Subcutaneous abdominal adipose tissue (tissue), 5 donors: ENCODE data around the gene KAT6B.

Source experiments
- H3K27ac ChIP-seq: one replicate; pipeline ENCODE4 v1.7.0; 2013; ENCODE audit warnings: low read depth, mild to moderate bottlenecking, inconsistent platforms, low read length, moderate library complexity
- H3K27me3 ChIP-seq, 5 donors: one replicate each; pipeline ENCODE4 v1.7.0; 2013; ENCODE audit warnings: low read length in 5 of 5, inconsistent platforms in 1 of 5; ENCODE audit not compliant: control insufficient read depth in 5 of 5, insufficient read depth in 4 of 5
- H3K36me3 ChIP-seq, 5 donors: one replicate each; pipeline ENCODE4 v1.7.0; 2013; ENCODE audit warnings: low read length in 5 of 5; ENCODE audit not compliant: control insufficient read depth in 5 of 5, insufficient read depth in 5 of 5
- H3K4me1 ChIP-seq, 5 donors: one replicate each; pipeline ENCODE4 v1.7.0; 2013; ENCODE audit warnings: low read length in 5 of 5, mild to moderate bottlenecking in 3 of 5, moderate library complexity in 1 of 5; ENCODE audit not compliant: control insufficient read depth in 5 of 5, insufficient read depth in 5 of 5
- H3K4me3 ChIP-seq, 5 donors: one replicate each; pipeline ENCODE4 v1.7.0; 2013; ENCODE audit warnings: low read length in 5 of 5, low read depth in 1 of 5
- H3K9ac ChIP-seq, 5 donors: one replicate each; pipeline ENCODE4 v1.7.0; 2013; ENCODE audit warnings: low read length in 5 of 5, mild to moderate bottlenecking in 4 of 5, moderate library complexity in 3 of 5
- H3K9me3 ChIP-seq, 5 donors: one replicate each; pipeline ENCODE4 v1.7.0; 2013; ENCODE audit warnings: low read length in 5 of 5; ENCODE audit not compliant: control insufficient read depth in 5 of 5
- donor health status: healthy.
- donor health status: healthy.
- donor health status: healthy.
- donor health status: healthy.
- donor health status: healthy.

Gene KAT6B

GRCh38 chr10:75033399-75034130, 207.2 kb downstream of the KAT6B start:
- peaks cover 0 to 27% (median 4%) of the 10 kb centered on the region in 5 donors for H3K4me1 ChIP-seq
- peaks cover 2 to 28% (median 24%) of the 10 kb centered on the region in 5 donors for H3K36me3 ChIP-seq
- no peak overlapping the region for H3K4me3 ChIP-seq
- H3K9ac ChIP-seq = no peak overlapping the region
- no peaks in the 10 kb centered on the region for H3K27me3 ChIP-seq
- H3K27ac ChIP-seq = no peak overlapping the region
- no peaks in the 10 kb centered on the region for H3K9me3 ChIP-seq

- peaks cover 0 to 27% (median 4%) of the 10 kb centered on the region in 5 donors for H3K4me1 ChIP-seq
- H3K9me3 ChIP-seq = no peaks in the 10 kb centered on the region
- no peak overlapping the region for H3K27ac ChIP-seq
- H3K27me3 ChIP-seq = no peaks in the 10 kb centered on the region
- H3K4me3 ChIP-seq = no peak overlapping the region
- no peak overlapping the region for H3K9ac ChIP-seq
- H3K36me3 ChIP-seq = peaks cover 0 to 23% (median 18%) of the 10 kb centered on the region in 5 donors
Measured at GRCh38 chr10:75034131-75034512, 207.7 kb downstream of the KAT6B start.

- Histone ChIP-seq H3K27ac (no peak overlapping the region), H3K4me3 (peak overlapping the region in 1 of 5 donors; percentile 7), H3K9me3 (no peaks in the 10 kb centered on the region), H3K27me3 (no peaks in the 10 kb centered on the region), H3K9ac (no peak overlapping the region), H3K4me1 (peaks cover 0 to 26% (median 4%) of the 10 kb centered on the region in 5 donors), H3K36me3 (peaks cover 0 to 16% (median 12%) of the 10 kb centered on the region in 5 donors)
Measured at GRCh38 chr10:75034714-75035258, 208.4 kb downstream of the KAT6B start.

- Histone ChIP-seq H3K9me3 (no peaks in the 10 kb centered on the region), H3K27ac (no peak overlapping the region), H3K9ac (no peak overlapping the region), H3K36me3 (peaks cover 0 to 4% (median 0%) of the 10 kb centered on the region in 5 donors), H3K4me3 (no peak overlapping the region), H3K4me1 (peaks cover 0 to 21% (median 2%) of the 10 kb centered on the region in 5 donors), H3K27me3 (no peaks in the 10 kb centered on the region)
Measured at GRCh38 chr10:75035975-75036708, 209.7 kb downstream of the KAT6B start.

- no peak overlapping the region for H3K27ac ChIP-seq
- H3K9ac ChIP-seq = no peak overlapping the region
- H3K4me3 ChIP-seq = no peak overlapping the region
- H3K36me3 ChIP-seq = peaks cover 0 to 4% (median 0%) of the 10 kb centered on the region in 5 donors
- H3K9me3 ChIP-seq = no peaks in the 10 kb centered on the region
- H3K4me1 ChIP-seq = peaks cover 0 to 21% (median 2%) of the 10 kb centered on the region in 5 donors
- H3K27me3 ChIP-seq = no peaks in the 10 kb centered on the region
Measured at GRCh38 chr10:75037171-75038153, 211.1 kb downstream of the KAT6B start.

GRCh38 chr10:75038335-75038734, 211.9 kb downstream of the KAT6B start:
- Histone ChIP-seq H3K9me3 (peaks cover 0 to under 1% (median 0%) of the 10 kb centered on the region in 5 donors), H3K9ac (no peak overlapping the region), H3K36me3 (no peaks in the 10 kb centered on the region), H3K27ac (no peak overlapping the region), H3K4me3 (no peak overlapping the region), H3K4me1 (peaks cover 0 to 20% (median 2%) of the 10 kb centered on the region in 5 donors), H3K27me3 (no peaks in the 10 kb centered on the region)

- no peak overlapping the region for H3K9ac ChIP-seq
- H3K27ac ChIP-seq = no peak overlapping the region
- H3K4me3 ChIP-seq = no peak overlapping the region
Measured at GRCh38 chr10:75040576-75040975, 214.2 kb downstream of the KAT6B start.

GRCh38 chr10:75042292-75042974, 216.0 kb downstream of the KAT6B start:
- peaks cover 0 to 4% (median 0%) of the 10 kb centered on the region in 5 donors for H3K4me1 ChIP-seq
- peaks cover 0 to 3% (median 0%) of the 10 kb centered on the region in 5 donors for H3K9me3 ChIP-seq
- H3K9ac ChIP-seq = no peak overlapping the region
- H3K27ac ChIP-seq = no peak overlapping the region
- H3K27me3 ChIP-seq = peaks cover 0 to 10% (median 2%) of the 10 kb centered on the region in 5 donors
- no peak overlapping the region for H3K4me3 ChIP-seq
- H3K36me3 ChIP-seq = no peaks in the 10 kb centered on the region

More at GRCh38 chr10:75040576-75040975, 214.2 kb downstream of the KAT6B start:
- Histone ChIP-seq H3K27me3 (peaks cover 0 to 10% (median 2%) of the 10 kb centered on the region in 5 donors), H3K9me3 (peaks cover 0 to 3% (median 0%) of the 10 kb centered on the region in 5 donors), H3K36me3 (no peaks in the 10 kb centered on the region), H3K4me1 (peaks cover 0 to 4% (median 0%) of the 10 kb centered on the region in 5 donors)
